ENCODE data around the gene SEMA4G. TPM values are rescaled to one million over a fixed set of nuclear protein-coding genes. Genes with fewer than 3 reads are reported as not detected.

Gene SEMA4G
- total and polyA plus RNA-seq, 2 of the 13 experiments (the other 11 are each of a cell fraction or from before 2014, with no cell fraction given), result 46.2 to 207 TPM

GRCh38 chr10:100969187-100970075 lies at the start of gene SEMA4G (continued):
- no peak for TF ChIP-seq ZBTB46 (CRISPR knock-in tag; IDR thresholded peaks at IDR 0.05; ENCODE audit: borderline replicate concordance)
- peak; percentile 43; the same call in 1 of the 2 replicates for TF ChIP-seq KDM2A (CRISPR knock-in tag; IDR thresholded peaks at IDR 0.05; ENCODE audit: borderline replicate concordance, low read depth)

GRCh38 chr10:100923580-100923979 lies 45.7 kb upstream of the SEMA4G start:
- POLR2A ChIA-PET, result interaction anchor here (1.6 kb wide), 1 partner anchor 10 kb away, joined by 9 read pairs; the partner anchor contains the start of gene SLF2
- FAIRE-seq (no peak), DNase-seq (ENCODE audit: low spot score) (no peak), ATAC-seq (no peak)
- Histone ChIP-seq H4K20me1 (ENCODE audit: insufficient read depth, low read length) (no peaks in the 10 kb centered on the region), H3K36me3 (replicated peaks in 1 of 2; ENCODE audit: control insufficient read depth in 1 of 2, insufficient read depth in 2 of 2, low read length in 2 of 2) (peaks cover 10 to 51% of the 10 kb centered on the region in 2 experiments), H3K9ac (ENCODE audit: insufficient read depth, low read depth, low read length) (no peak overlapping the region), H3K4me1 (ENCODE audit: insufficient read depth, low read length) (no peaks in the 10 kb centered on the region), H3K4me2 (ENCODE audit: low read depth, low read length) (no peak overlapping the region), H3K9me3 (ENCODE audit: low read length) (no peaks in the 10 kb centered on the region), H3K27ac (ENCODE audit: extremely low read length, insufficient read depth, low read length) (no peak overlapping the region), H2AFZ (ENCODE audit: low read length) (no peak overlapping the region), H3K79me2 (ENCODE audit: insufficient read depth, low read length) (no peaks in the 10 kb centered on the region), H3K27me3 (ENCODE audit: control insufficient read depth in 1 of 2, insufficient read depth in 2 of 2, low read length in 2 of 2) (no peaks in the 10 kb centered on the region), H3K4me3 (replicated peaks in 1 of 3; ENCODE audit: insufficient read depth in 1 of 3, low read depth in 2 of 3, low read length in 3 of 3) (no peak overlapping the region)
- TF ChIP-seq ZNF333 (CRISPR knock-in tag; IDR thresholded peaks at IDR 0.05; ENCODE audit: borderline replicate concordance) (no peak), ZNF142 (CRISPR knock-in tag; IDR thresholded peaks at IDR 0.05) (no peak), BRCA1 (CRISPR knock-in tag; IDR thresholded peaks at IDR 0.05) (no peak), BATF2 (CRISPR knock-in tag; IDR thresholded peaks at IDR 0.05) (no peak), HNRNPH1 (optimal IDR thresholded peaks at IDR 0.05; ENCODE audit: low read depth, low read length) (no peak)
- CTCF ChIA-PET (ENCODE audit: low intra/inter-chr PET ratio, low total read pairs), result no interaction called here
- in situ Hi-C loops (cut with HindIII; ENCODE audit: extremely low pct_ligation_motif_present, low pct_unique_long_range_greater_than_20kb), result loop anchor here (5.0 kb wide), 1 partner anchor 34 kb away; no protein-coding TSS in a partner anchor
- no TSS peak for BruUV-seq (replicated peaks)
- intact Hi-C loops (cut with micrococcal nuclease; ENCODE audit: unreplicated experiment), result no loop called here
